ENCODE data around the gene ERBB4.
A peak's percentile ranks its signal among the peaks of the same experiment; 100 is the strongest.

The ERBB4 gene

DNA sequence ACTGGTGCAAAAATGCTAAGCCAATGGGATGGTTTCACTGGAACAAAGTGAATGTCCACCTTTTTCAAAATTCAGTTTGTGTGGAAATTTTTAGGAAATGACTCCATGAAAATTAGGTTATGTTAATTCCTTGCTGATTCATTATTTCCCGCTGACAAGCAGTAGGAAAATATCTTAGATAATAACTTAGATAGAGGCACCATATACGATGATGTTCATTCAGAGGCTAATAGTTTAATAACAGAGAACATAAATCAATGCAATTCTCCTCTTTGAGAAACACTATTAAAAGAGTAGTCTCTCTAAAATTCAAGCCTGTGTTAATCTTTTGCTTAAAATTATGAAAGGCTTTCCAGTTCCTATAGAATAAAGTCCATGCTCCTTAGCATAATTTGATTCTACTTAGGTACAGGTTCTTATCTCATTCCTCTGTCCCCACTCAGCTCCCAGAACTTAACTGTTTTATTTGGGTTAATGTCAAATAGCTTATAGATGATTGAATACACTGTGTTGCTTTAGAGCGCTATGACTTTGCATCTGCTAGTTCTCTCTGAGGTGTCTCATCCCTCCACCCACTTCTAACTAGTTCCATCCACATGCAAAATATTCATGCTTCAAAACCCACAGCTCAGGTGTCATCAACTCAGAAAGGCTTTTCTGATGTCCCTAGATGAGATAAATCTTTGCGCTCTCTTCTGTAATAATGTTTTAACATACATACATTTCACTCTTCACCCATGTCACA lies 503.6 kb downstream of the ERBB4 start:
- H3K4me3 ChIP-seq (replicated peaks in 1 of 2; ENCODE audit: low read depth in 2 of 2, low read length in 2 of 2) = no peak overlapping the region
- peak in 1 of 2 donors; percentile 53 for DNase-seq (ENCODE audit: low read depth in 2 of 2)
- TF ChIP-seq CTCF (IDR thresholded peaks at IDR 0.05; ENCODE audit: low read depth, low read length) = no peak

- no peak for DNase-seq (ENCODE audit: low read depth in 2 of 2)
- no peak overlapping the region for H3K4me3 ChIP-seq (replicated peaks in 1 of 2; ENCODE audit: low read depth in 2 of 2, low read length in 2 of 2)
- no peak for TF ChIP-seq CTCF (IDR thresholded peaks at IDR 0.05; ENCODE audit: low read depth, low read length)
Measured at GRCh38 chr2:212033888-212034287, 504.7 kb downstream of the ERBB4 start.

DNA sequence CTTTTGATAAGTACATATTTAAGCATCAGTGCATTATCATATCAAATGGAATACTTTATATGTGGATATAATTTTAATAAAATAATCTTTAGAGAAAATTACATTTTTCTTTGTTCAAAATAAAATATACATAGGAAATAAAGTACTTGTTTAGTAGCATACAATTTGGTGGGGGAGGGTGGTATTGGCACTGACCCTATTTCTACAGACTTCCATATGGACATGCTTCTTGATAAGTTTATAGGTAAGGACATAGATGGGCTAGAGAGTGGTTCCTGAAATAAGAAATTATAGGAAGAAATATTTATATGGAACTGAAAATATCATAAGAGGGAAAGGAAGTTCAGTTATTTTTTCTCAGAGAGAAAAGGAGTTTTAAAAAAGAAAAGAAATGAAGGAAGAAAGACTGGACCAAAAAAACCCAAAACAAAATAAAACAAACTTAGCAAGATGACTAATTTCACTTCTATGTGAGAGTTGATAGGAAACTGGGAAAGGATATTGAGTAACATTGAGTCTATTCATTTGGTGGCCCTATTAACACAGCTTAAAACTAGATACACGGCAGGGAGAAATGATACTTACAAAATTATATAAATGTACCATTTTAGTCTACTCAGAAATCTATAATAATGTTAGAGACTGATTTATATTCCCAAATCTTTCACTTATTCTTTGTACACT lies 505.9 kb downstream of the ERBB4 start:
- peak; percentile 69 to 77 for DNase-seq (ENCODE audit: low read depth in 2 of 2)
- H3K4me3 ChIP-seq (replicated peaks in 1 of 2; ENCODE audit: low read depth in 2 of 2, low read length in 2 of 2) = no peak overlapping the region

GRCh38 chr2:212032032-212032431 lies 506.6 kb downstream of the ERBB4 start:
- no peak for TF ChIP-seq CTCF (IDR thresholded peaks at IDR 0.05; ENCODE audit: low read depth, low read length)
- peak; percentile 68 to 75 for DNase-seq (ENCODE audit: low read depth in 2 of 2)
- H3K4me3 ChIP-seq (replicated peaks in 1 of 2; ENCODE audit: low read depth in 2 of 2, low read length in 2 of 2) = no peak overlapping the region

More for the DNA sequence above, 505.9 kb downstream of the ERBB4 start:
- no peak for TF ChIP-seq CTCF (IDR thresholded peaks at IDR 0.05; ENCODE audit: low read depth, low read length)

DNA sequence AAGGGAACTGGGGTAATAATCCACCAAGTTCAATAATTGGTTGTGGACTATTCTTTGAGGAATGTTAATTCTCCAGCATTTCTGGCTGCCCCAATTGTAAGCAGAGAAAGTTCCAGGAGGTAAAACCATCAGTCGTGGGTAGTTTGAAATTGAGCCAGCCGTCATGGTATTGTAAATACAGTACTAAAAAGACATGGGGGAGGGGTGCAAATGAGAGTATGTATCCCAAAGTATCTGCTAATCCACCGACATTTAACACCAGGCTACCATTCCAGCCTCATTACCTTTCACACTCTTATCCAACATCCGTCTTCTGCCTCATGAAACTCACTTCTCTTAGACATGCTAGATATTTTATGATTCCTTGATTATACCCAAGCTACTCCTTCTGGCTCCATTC lies 507.9 kb downstream of the ERBB4 start:
- H3K4me3 ChIP-seq (replicated peaks in 1 of 2; ENCODE audit: low read depth in 2 of 2, low read length in 2 of 2) = no peak overlapping the region
- no peak for TF ChIP-seq CTCF (IDR thresholded peaks at IDR 0.05; ENCODE audit: low read depth, low read length)
- no peak for DNase-seq (ENCODE audit: low read depth in 2 of 2)

DNA sequence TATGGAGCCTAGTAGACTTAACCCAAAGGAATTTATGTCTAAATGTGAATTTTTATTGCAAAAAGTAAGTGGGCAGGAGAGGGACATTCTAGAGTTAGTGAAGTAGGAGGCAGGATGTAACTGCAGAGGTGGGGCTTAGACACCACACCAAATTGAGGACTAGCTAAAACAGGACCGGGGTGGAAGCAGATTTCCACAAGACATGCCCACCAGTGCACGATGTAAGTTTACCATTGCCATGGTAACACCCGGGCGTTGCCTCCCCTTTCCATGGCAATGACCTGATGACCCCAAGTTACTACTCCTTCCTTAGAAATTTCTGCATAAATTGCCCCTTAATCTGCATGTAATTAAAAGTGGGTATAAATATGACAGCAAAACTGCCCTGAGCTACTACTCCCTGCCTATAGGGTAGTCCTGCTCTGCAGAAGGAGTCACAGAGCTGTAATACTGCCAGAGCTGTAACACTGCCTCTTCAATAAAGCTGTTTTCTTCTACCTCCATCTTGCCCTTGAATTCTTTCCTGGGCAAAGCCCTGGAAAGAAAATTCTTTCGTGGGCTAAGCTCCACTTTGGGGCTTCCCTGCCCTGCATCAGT lies 509.7 kb downstream of the ERBB4 start:
- H3K4me3 ChIP-seq (replicated peaks in 1 of 2; ENCODE audit: low read depth in 2 of 2, low read length in 2 of 2) = no peak overlapping the region
- no peak for DNase-seq (ENCODE audit: low read depth in 2 of 2)
- no peak for TF ChIP-seq CTCF (IDR thresholded peaks at IDR 0.05; ENCODE audit: low read depth, low read length)

Measured in cardiac fibroblast (primary cell).